Neuronal stem cell (in vitro differentiated cells): Measurements from ENCODE around the gene OR2AK2.

Experiments
- DNase-seq: peaks from one replicate; pipeline ENCODE4 v3.0.0-alpha.2; 2013; ENCODE audit warnings: low spot score
- H2AFZ ChIP-seq: one replicate; pipeline ENCODE4 v1.6.1; 2013; ENCODE audit warnings: mild to moderate bottlenecking, low read length, inconsistent platforms
- H2AK5ac ChIP-seq: 2 replicates; pipeline ENCODE4 v1.6.1; 2013; ENCODE audit warnings: low read depth, mild to moderate bottlenecking, inconsistent platforms, low read length, moderate library complexity, mixed read lengths
- H2BK120ac ChIP-seq: 2 replicates; pipeline ENCODE4 v1.6.1; 2013; ENCODE audit warnings: low read depth, mild to moderate bottlenecking, inconsistent platforms, low read length, moderate library complexity, mixed read lengths
- H2BK12ac ChIP-seq: one replicate; pipeline ENCODE4 v1.6.1; 2013; ENCODE audit warnings: low read length, inconsistent platforms
- H2BK15ac ChIP-seq: 2 replicates; pipeline ENCODE4 v1.6.1; 2013; ENCODE audit warnings: mild to moderate bottlenecking, low read length, inconsistent platforms, mixed read lengths
- H2BK5ac ChIP-seq: one replicate; pipeline ENCODE4 v1.6.1; 2013; ENCODE audit warnings: inconsistent platforms, mild to moderate bottlenecking, low read length, moderate library complexity
- H3K14ac ChIP-seq: one replicate; pipeline ENCODE4 v1.6.1; 2013; ENCODE audit warnings: low read length, inconsistent platforms
- H3K18ac ChIP-seq: 2 replicates; pipeline ENCODE4 v1.6.1; 2013; ENCODE audit warnings: low read length, inconsistent platforms
- H3K23ac ChIP-seq: 2 replicates; pipeline ENCODE4 v1.6.1; 2013; ENCODE audit warnings: low read depth, mild to moderate bottlenecking, mixed read lengths, low read length, inconsistent platforms; ENCODE audit not compliant: poor library complexity
- H3K27ac ChIP-seq: replicated peaks from 3 replicates; pipeline ENCODE4 v1.5.1; 2013; ENCODE audit warnings: low read length, inconsistent platforms
- H3K27me3 ChIP-seq, 3 experiments: 2 replicates each; pipeline ENCODE4 v1.6.1; 2013; ENCODE audit warnings: low read length in 3 of 3, mild to moderate bottlenecking in 2 of 3, inconsistent platforms in 1 of 3, low read depth in 1 of 3, mixed read lengths in 1 of 3, moderate library complexity in 1 of 3; ENCODE audit not compliant: control insufficient read depth in 3 of 3, insufficient read depth in 3 of 3
- H3K36me3 ChIP-seq, 2 donors: replicated peaks in 1 of 2; 2 replicates each; pipeline ENCODE4 v1.6.1; 2013; ENCODE audit warnings: low read length in 2 of 2; ENCODE audit not compliant: control insufficient read depth in 2 of 2, insufficient read depth in 2 of 2
- H3K4ac ChIP-seq: 2 replicates; pipeline ENCODE4 v1.6.1; 2013; ENCODE audit warnings: inconsistent platforms, mild to moderate bottlenecking, low read length, moderate library complexity
- H3K4me1 ChIP-seq, 2 donors: 1 replicate in 1 of 2; 2 replicates in 1 of 2; pipeline ENCODE4 v1.6.1; 2013; ENCODE audit warnings: low read length in 2 of 2, low read depth in 1 of 2; ENCODE audit not compliant: control insufficient read depth in 2 of 2, insufficient read depth in 1 of 2
- H3K4me2 ChIP-seq: one replicate; pipeline ENCODE4 v1.6.1; 2013; ENCODE audit warnings: mild to moderate bottlenecking, low read length, inconsistent platforms; ENCODE audit not compliant: insufficient read depth, poor library complexity, severe bottlenecking
- H3K4me3 ChIP-seq, 2 donors: 2 replicates each; pipeline ENCODE4 v1.5.1; 2013; ENCODE audit warnings: low read length in 2 of 2, mild to moderate bottlenecking in 2 of 2, inconsistent platforms in 1 of 2, moderate library complexity in 1 of 2
- H3K79me1 ChIP-seq: one replicate; pipeline ENCODE4 v1.6.1; 2013; ENCODE audit warnings: low read depth, mild to moderate bottlenecking, inconsistent platforms, low read length, moderate library complexity
- H3K9ac ChIP-seq: one replicate; pipeline ENCODE4 v1.6.1; 2013; ENCODE audit warnings: mild to moderate bottlenecking, low read depth, low read length, inconsistent platforms; ENCODE audit not compliant: poor library complexity
- H3K9me3 ChIP-seq, 2 donors: replicated peaks in 1 of 2; 2 replicates each; pipeline versions ENCODE3 to v1.6.1; 2013; ENCODE audit warnings: low read length in 2 of 2, mild to moderate bottlenecking in 2 of 2, inconsistent platforms in 1 of 2, low read depth in 1 of 2, mixed read lengths in 1 of 2, moderate library complexity in 1 of 2; ENCODE audit not compliant: control insufficient read depth in 2 of 2, insufficient read depth in 1 of 2
- H4K8ac ChIP-seq: one replicate; pipeline ENCODE4 v1.6.1; 2013; ENCODE audit warnings: low read depth, mild to moderate bottlenecking, inconsistent platforms, low read length, moderate library complexity
- H4K91ac ChIP-seq: one replicate; pipeline ENCODE4 v1.6.1; 2013; ENCODE audit warnings: low read length, low read depth, mild to moderate bottlenecking, inconsistent platforms; ENCODE audit not compliant: poor library complexity
- WGBS, 2 donors: extraction: QIAGEN DNeasy Blood & Tissue Kit; methylation state at CpG; one replicate each; pipeline ENCODE4 v1.1.7; 2013; ENCODE audit warnings: missing lambda C conversion rate in 2 of 2, mixed read lengths in 1 of 2; ENCODE audit not compliant: insufficient read length in 2 of 2, insufficient replicate concordance in 1 of 2; ENCODE audit errors: extremely low coverage in 2 of 2; 5-methylcytosine and 5-hydroxymethylcytosine counted together

The OR2AK2 gene

GRCh38 chr1:247962911-247963588 lies 2.0 kb upstream of the OR2AK2 start:
- no peak overlapping the region for H4K8ac ChIP-seq
- no peak overlapping the region for H3K4me3 ChIP-seq
- H2AFZ ChIP-seq, result no peak overlapping the region
- H2AK5ac ChIP-seq, result no peak overlapping the region
- no peak overlapping the region for H3K18ac ChIP-seq
- DNase-seq, result no peak
- no peak overlapping the region for H4K91ac ChIP-seq
- H2BK15ac ChIP-seq, result no peak overlapping the region
- H3K4me1 ChIP-seq, result no peaks in the 10 kb centered on the region
- H3K14ac ChIP-seq, result no peak overlapping the region
- no peak overlapping the region for H3K9ac ChIP-seq
- H2BK120ac ChIP-seq, result no peak overlapping the region
- H3K4ac ChIP-seq, result no peak overlapping the region
- peaks cover 0 to 13% of the 10 kb centered on the region in 2 donors for H3K9me3 ChIP-seq
- no peak overlapping the region for H3K27ac ChIP-seq
- H3K79me1 ChIP-seq, result no peaks in the 10 kb centered on the region
- no peak overlapping the region for H3K23ac ChIP-seq
- no peaks in the 10 kb centered on the region for H3K36me3 ChIP-seq
- no peak overlapping the region for H2BK12ac ChIP-seq
- no peaks in the 10 kb centered on the region for H3K27me3 ChIP-seq
- no peak overlapping the region for H3K4me2 ChIP-seq
- no peak overlapping the region for H2BK5ac ChIP-seq
- no CpG with 5 or more reads among the region's 4 CpGs for WGBS, 2 donors

GRCh38 chr1:247966532-247967204 lies 1.6 kb downstream of the OR2AK2 start:
- WGBS, 2 donors, result no CpG with 5 or more reads among the region's 5 CpGs
- H2BK120ac ChIP-seq, result no peak overlapping the region
- H3K4ac ChIP-seq, result no peak overlapping the region
- H3K27ac ChIP-seq, result no peak overlapping the region
- no peak overlapping the region for H4K8ac ChIP-seq
- H2AK5ac ChIP-seq, result no peak overlapping the region
- H3K4me3 ChIP-seq, result no peak overlapping the region
- no peak overlapping the region for H2AFZ ChIP-seq
- no peak overlapping the region for H3K4me2 ChIP-seq
- no peak overlapping the region for H3K14ac ChIP-seq
- DNase-seq, result no peak
- H2BK15ac ChIP-seq, result no peak overlapping the region
- no peaks in the 10 kb centered on the region for H3K79me1 ChIP-seq
- peaks cover 0 to 14% of the 10 kb centered on the region in 2 donors for H3K9me3 ChIP-seq
- no peak overlapping the region for H4K91ac ChIP-seq
- H3K23ac ChIP-seq, result no peak overlapping the region
- no peaks in the 10 kb centered on the region for H3K36me3 ChIP-seq
- H3K4me1 ChIP-seq, result no peaks in the 10 kb centered on the region
- H3K9ac ChIP-seq, result no peak overlapping the region
- H3K27me3 ChIP-seq, result no peaks in the 10 kb centered on the region
- H2BK12ac ChIP-seq, result no peak overlapping the region
- no peak overlapping the region for H2BK5ac ChIP-seq
- no peak overlapping the region for H3K18ac ChIP-seq

DNA sequence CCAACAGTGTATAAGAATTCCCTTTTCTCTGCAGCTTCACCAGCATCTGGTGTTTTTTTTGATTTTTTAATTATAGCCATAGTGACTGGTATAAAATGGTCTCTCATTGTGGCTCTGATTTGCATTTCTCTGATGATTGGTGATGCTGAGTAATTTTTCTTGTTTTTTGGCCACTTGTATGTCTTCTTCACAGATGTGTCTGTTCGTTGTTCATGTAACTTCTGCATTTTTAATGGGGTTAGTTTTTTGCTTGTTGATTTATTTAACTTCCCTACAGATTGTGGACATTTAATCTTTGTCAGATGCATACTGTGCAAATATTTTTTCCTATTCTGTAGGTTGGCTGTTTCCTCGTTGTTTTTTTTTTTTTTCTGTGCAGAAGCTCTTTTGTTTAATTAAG lies 28.0 kb downstream of the OR2AK2 start:
- no peak overlapping the region for H3K4me3 ChIP-seq
- H2AFZ ChIP-seq, result no peak overlapping the region
- no peak overlapping the region for H3K9ac ChIP-seq
- H2BK12ac ChIP-seq, result no peak overlapping the region
- H2BK15ac ChIP-seq, result no peak overlapping the region
- no peak overlapping the region for H3K23ac ChIP-seq
- H2BK5ac ChIP-seq, result no peak overlapping the region
- no peaks in the 10 kb centered on the region for H3K79me1 ChIP-seq
- no peak overlapping the region for H4K8ac ChIP-seq
- no peaks in the 10 kb centered on the region for H3K36me3 ChIP-seq
- H3K27me3 ChIP-seq, result no peaks in the 10 kb centered on the region
- DNase-seq, result no peak
- no peak overlapping the region for H3K18ac ChIP-seq
- H3K14ac ChIP-seq, result no peak overlapping the region
- H3K4me1 ChIP-seq, result no peaks in the 10 kb centered on the region
- H3K4ac ChIP-seq, result no peak overlapping the region
- no peak overlapping the region for H2BK120ac ChIP-seq
- no CpG with 5 or more reads among the region's 2 CpGs for WGBS, 2 donors
- H3K27ac ChIP-seq, result no peak overlapping the region
- no peak overlapping the region for H2AK5ac ChIP-seq
- H4K91ac ChIP-seq, result no peak overlapping the region
- no peak overlapping the region for H3K4me2 ChIP-seq
- H3K9me3 ChIP-seq, result peaks cover 0 to 9% of the 10 kb centered on the region in 2 donors

- Histone ChIP-seq H2BK15ac (no peak overlapping the region), H3K4me3 (no peak overlapping the region), H2AFZ (no peak overlapping the region), H2AK5ac (no peak overlapping the region), H3K79me1 (no peaks in the 10 kb centered on the region), H2BK5ac (no peak overlapping the region), H2BK120ac (no peak overlapping the region), H3K23ac (no peak overlapping the region), H2BK12ac (no peak overlapping the region), H3K4me2 (no peak overlapping the region), H3K27ac (no peak overlapping the region), H3K14ac (no peak overlapping the region), H3K36me3 (no peaks in the 10 kb centered on the region), H3K4ac (no peak overlapping the region), H3K27me3 (no peaks in the 10 kb centered on the region), H3K18ac (no peak overlapping the region), H3K9ac (no peak overlapping the region), H3K9me3 (peaks cover 0 to 7% of the 10 kb centered on the region in 2 donors), H3K4me1 (no peaks in the 10 kb centered on the region), H4K8ac (no peak overlapping the region), H4K91ac (no peak overlapping the region)
- no CpG with 5 or more reads among the region's 2 CpGs for WGBS, 2 donors
- DNase-seq, result no peak
Measured at GRCh38 chr1:247998811-247999210, 33.8 kb downstream of the OR2AK2 start.
